ENCODE data around the gene GLYATL3.

- TF ChIP-seq, protein P1, sequence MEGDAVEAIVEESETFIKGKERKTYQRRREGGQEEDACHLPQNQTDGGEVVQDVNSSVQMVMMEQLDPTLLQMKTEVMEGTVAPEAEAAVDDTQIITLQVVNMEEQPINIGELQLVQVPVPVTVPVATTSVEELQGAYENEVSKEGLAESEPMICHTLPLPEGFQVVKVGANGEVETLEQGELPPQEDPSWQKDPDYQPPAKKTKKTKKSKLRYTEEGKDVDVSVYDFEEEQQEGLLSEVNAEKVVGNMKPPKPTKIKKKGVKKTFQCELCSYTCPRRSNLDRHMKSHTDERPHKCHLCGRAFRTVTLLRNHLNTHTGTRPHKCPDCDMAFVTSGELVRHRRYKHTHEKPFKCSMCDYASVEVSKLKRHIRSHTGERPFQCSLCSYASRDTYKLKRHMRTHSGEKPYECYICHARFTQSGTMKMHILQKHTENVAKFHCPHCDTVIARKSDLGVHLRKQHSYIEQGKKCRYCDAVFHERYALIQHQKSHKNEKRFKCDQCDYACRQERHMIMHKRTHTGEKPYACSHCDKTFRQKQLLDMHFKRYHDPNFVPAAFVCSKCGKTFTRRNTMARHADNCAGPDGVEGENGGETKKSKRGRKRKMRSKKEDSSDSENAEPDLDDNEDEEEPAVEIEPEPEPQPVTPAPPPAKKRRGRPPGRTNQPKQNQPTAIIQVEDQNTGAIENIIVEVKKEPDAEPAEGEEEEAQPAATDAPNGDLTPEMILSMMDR (conservative IDR thresholded peaks at IDR 0.05; ENCODE audit: low read length) = no peak
- TF ChIP-seq EZH2phosphoT487 (IDR thresholded peaks at IDR 0.05; ENCODE audit: borderline replicate concordance) = no peak
Observed at GRCh38 chr6:49552596-49552995, 52.9 kb downstream of the GLYATL3 start.
